Stomach (tissue), 4 donors: Measurements from ENCODE around the gene MAP3K5.

Experiments used
- POLR2AphosphoS5 ChIP-seq, 3 donors: sonication (generic); formaldehyde crosslinking; IDR thresholded peaks; one replicate each; pipeline ENCODE4 v1.6.1; 2016; ENCODE audit warnings: antibody characterized with exemption in 3 of 3
- TF ChIP-seq, protein P1 (sequence below), 7 experiments: fragments of 450-650 bp in 4 of 7; fragments of 200-600 bp in 3 of 7; sonication (generic) in 3 of 7; IDR thresholded peaks; one replicate each; pipeline ENCODE4 v1.5.1; 2016 to 2019; ENCODE audit warnings: antibody characterized with exemption in 7 of 7, control low read depth in 2 of 7, mild to moderate bottlenecking in 1 of 7

DNA sequence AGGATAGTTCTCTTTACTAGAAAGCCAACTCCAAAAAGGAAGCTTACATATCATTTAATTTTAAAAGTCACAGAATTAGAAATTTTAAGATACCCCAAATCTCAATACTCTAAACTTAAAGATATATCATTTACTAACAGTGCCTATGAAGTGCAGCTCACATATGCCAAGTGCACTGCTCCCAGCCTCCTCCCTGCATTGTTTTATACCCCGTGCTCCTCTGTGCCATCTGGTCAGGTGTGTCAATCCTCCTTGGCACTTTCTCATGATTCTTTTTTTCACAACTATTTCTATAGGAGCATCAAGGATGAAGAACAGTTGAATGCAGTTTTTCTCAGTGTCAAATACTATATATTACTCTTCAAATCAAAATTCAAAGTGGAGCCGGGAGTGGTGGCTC, 250.9 kb downstream of the MAP3K5 start:
- no peak for TF ChIP-seq POLR2AphosphoS5 (IDR thresholded peaks at IDR 0.05)
- TF ChIP-seq, protein P1, sequence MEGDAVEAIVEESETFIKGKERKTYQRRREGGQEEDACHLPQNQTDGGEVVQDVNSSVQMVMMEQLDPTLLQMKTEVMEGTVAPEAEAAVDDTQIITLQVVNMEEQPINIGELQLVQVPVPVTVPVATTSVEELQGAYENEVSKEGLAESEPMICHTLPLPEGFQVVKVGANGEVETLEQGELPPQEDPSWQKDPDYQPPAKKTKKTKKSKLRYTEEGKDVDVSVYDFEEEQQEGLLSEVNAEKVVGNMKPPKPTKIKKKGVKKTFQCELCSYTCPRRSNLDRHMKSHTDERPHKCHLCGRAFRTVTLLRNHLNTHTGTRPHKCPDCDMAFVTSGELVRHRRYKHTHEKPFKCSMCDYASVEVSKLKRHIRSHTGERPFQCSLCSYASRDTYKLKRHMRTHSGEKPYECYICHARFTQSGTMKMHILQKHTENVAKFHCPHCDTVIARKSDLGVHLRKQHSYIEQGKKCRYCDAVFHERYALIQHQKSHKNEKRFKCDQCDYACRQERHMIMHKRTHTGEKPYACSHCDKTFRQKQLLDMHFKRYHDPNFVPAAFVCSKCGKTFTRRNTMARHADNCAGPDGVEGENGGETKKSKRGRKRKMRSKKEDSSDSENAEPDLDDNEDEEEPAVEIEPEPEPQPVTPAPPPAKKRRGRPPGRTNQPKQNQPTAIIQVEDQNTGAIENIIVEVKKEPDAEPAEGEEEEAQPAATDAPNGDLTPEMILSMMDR (IDR thresholded peaks at IDR 0.05) = no peak
